Colonic mucosa (tissue), 4 donors: Measurements from ENCODE around the gene CTSG. TPM values are rescaled to one million over a fixed set of nuclear protein-coding genes. Genes with fewer than 3 reads are reported as not detected.
"Not testable (repeated sequence)": the region's sequence is repeated elsewhere in the genome, so short reads cannot be mapped to it uniquely, and the experiment has no call there.

ENCODE experiments used
- DNase-seq: peaks from one replicate; pipeline ENCODE4 v3.0.0-alpha.2; 2020
- H3K27ac ChIP-seq: fragments of 200-600 bp; one replicate; pipeline ENCODE4 v1.8.0; 2021
- H3K27me3 ChIP-seq: fragments of 200-600 bp; one replicate; pipeline ENCODE4 v1.8.0; 2021
- H3K36me3 ChIP-seq: fragments of 200-600 bp; one replicate; pipeline ENCODE4 v1.8.0; 2021
- H3K4me1 ChIP-seq: fragments of 200-600 bp; one replicate; pipeline ENCODE4 v1.8.0; 2021; ENCODE audit warnings: mild to moderate bottlenecking
- H3K4me3 ChIP-seq: fragments of 200-600 bp; one replicate; pipeline ENCODE4 v1.8.0; 2021
- H3K9ac ChIP-seq, 2 donors: one replicate each; pipeline ENCODE4 v1.7.0; 2013; ENCODE audit warnings: control low read depth in 2 of 2, low read depth in 2 of 2, low read length in 2 of 2
- H3K9me3 ChIP-seq: fragments of 200-600 bp; one replicate; pipeline ENCODE4 v1.8.0; 2021
- CTCF ChIP-seq: fragments of 200-600 bp; IDR thresholded peaks from one replicate; pipeline ENCODE4 v1.8.0; 2022; ENCODE audit warnings: antibody characterized with exemption, mild to moderate bottlenecking
- intact Hi-C: fragments of 100-400 bp; cut with DNase I; formaldehyde crosslinking; loops from one replicate; pipeline ENCODE4 v1.14.1; 2022
- total RNA-seq, 2 donors: library from RNA; stranded (reverse); fragmentation: NEBNext Ultra II Directional in 1 of 2; extraction: Animal tissue kit (Norgen Biotek cat#: 25700) in 1 of 2; gene quantifications; one replicate each; pipeline ENCODE4 v1.2.1, GENCODE V29; 2021
- donor health status: healthy.
- donor health status: DM: no; HTN: no; CAD: no.
- donor health status: DM: no; HTN: no; CAD: no.

The CTSG gene
- total RNA-seq, 2 donors from 2014 or later = 3.2 to 5.4 TPM

GRCh38 chr14:24535737-24536136, 40.3 kb downstream of the CTSG start:
- Histone ChIP-seq H3K36me3 (no peaks in the 10 kb centered on the region), H3K27ac (no peak overlapping the region), H3K9ac (no peak overlapping the region), H3K4me3 (no peak overlapping the region), H3K27me3 (no peaks in the 10 kb centered on the region), H3K9me3 (no peaks in the 10 kb centered on the region), H3K4me1 (no peaks in the 10 kb centered on the region)
- intact Hi-C loops = no loop called here
- no peak for DNase-seq
- TF ChIP-seq CTCF = no peak

GRCh38 chr14:24534286-24534685, 41.8 kb downstream of the CTSG start:
- Histone ChIP-seq H3K4me3 (no peak overlapping the region), H3K27me3 (no peaks in the 10 kb centered on the region), H3K36me3 (no peaks in the 10 kb centered on the region), H3K9ac (no peak overlapping the region), H3K27ac (no peak overlapping the region), H3K9me3 (no peaks in the 10 kb centered on the region), H3K4me1 (no peaks in the 10 kb centered on the region)
- no peak for TF ChIP-seq CTCF
- intact Hi-C loops = no loop called here
- DNase-seq = no peak

- H3K4me3 ChIP-seq, DNase-seq, H3K4me1 ChIP-seq, H3K27me3 ChIP-seq, H3K36me3 ChIP-seq, H3K9me3 ChIP-seq, H3K9ac ChIP-seq, H3K27ac ChIP-seq, intact Hi-C loops: not testable (repeated sequence)
These were observed 50.0 kb downstream of the CTSG start for GRCh38 chr14:24525877-24526620.

Other genes with a start within 250 kb of the CTSG start
- gene ADCY4, start 241.2 kb downstream of the CTSG start, total RNA-seq = 10 to 100 TPM in 1 of 2 donors, 1 to 10 TPM in 1; 6.7 to 10.2 TPM
- 10 to 100 TPM; 30.1 to 38.2 TPM for gene RIPK3, start 236.3 kb downstream of the CTSG start, total RNA-seq
- gene NFATC4, start 208.1 kb downstream of the CTSG start, total RNA-seq = 10 to 100 TPM; 11.2 to 24.0 TPM
- gene NYNRIN, start 177.2 kb downstream of the CTSG start, total RNA-seq = 10 to 100 TPM; 13.0 to 26.7 TPM
- 1 to 10 TPM; 1.8 to 2.0 TPM for gene CBLN3, start 146.6 kb downstream of the CTSG start, total RNA-seq
- 10 to 100 TPM; 82.6 to 90.4 TPM for gene KHNYN, start 146.3 kb downstream of the CTSG start, total RNA-seq
- gene SDR39U1, start 133.5 kb downstream of the CTSG start, total RNA-seq = 10 to 100 TPM; 32.5 to 40.9 TPM
- gene CMA1, start 68.0 kb downstream of the CTSG start, total RNA-seq = 1 to 10 TPM; 1.3 TPM
- under 1 TPM; 0.53 to 0.59 TPM for gene GZMH, start 33.4 kb upstream of the CTSG start, total RNA-seq
- 1 to 10 TPM; 1.1 to 3.0 TPM for gene GZMB, start 57.9 kb upstream of the CTSG start, total RNA-seq